ENCODE data around the gene CYP2W1.
"Not testable (repeated sequence)": the region's sequence is repeated elsewhere in the genome, so short reads cannot be mapped to it uniquely, and the experiment has no call there.

The CYP2W1 gene

GRCh38 chr7:952548-953441 lies 30.2 kb upstream of the CYP2W1 start:
- DNase-seq: no peak

GRCh38 chr7:953547-954327 lies 29.2 kb upstream of the CYP2W1 start:
- DNase-seq: peak; percentile 83 to 91 (median 87)

GRCh38 chr7:954330-955238 lies 28.4 kb upstream of the CYP2W1 start, which contains the start of gene ADAP1:
Gene ADAP1, minus strand, starts transcription at chr7:954680. Its CDS starts 203 bp downstream, at chr7:954477.
- DNase-seq: peak; percentile 84 to 96 (median 93)

GRCh38 chr7:956031-956430 lies 26.9 kb upstream of the CYP2W1 start:
- no peak for DNase-seq

GRCh38 chr7:957418-958220 lies 25.4 kb upstream of the CYP2W1 start:
- DNase-seq: peak; percentile 84 to 88 (median 87)

GRCh38 chr7:958221-959200 lies 24.5 kb upstream of the CYP2W1 start:
- DNase-seq: no peak

- DNase-seq: no peak
Observed at GRCh38 chr7:959271-959670, 23.7 kb upstream of the CYP2W1 start.

GRCh38 chr7:959740-960139 lies 23.2 kb upstream of the CYP2W1 start:
- not testable (repeated sequence) for DNase-seq

GRCh38 chr7:960269-960871 lies 22.6 kb upstream of the CYP2W1 start:
- no peak for DNase-seq

GRCh38 chr7:960972-961371 lies 22.0 kb upstream of the CYP2W1 start:
- DNase-seq: not testable (repeated sequence)

GRCh38 chr7:961546-962400 lies 21.2 kb upstream of the CYP2W1 start:
- DNase-seq: no peak

- no peak for DNase-seq
Observed at GRCh38 chr7:962401-963081, 20.4 kb upstream of the CYP2W1 start.

GRCh38 chr7:963236-964078 lies 19.5 kb upstream of the CYP2W1 start:
- no peak for DNase-seq

GRCh38 chr7:964401-965231 lies 18.4 kb upstream of the CYP2W1 start:
- DNase-seq: peak; percentile 47 to 63 (median 51)

GRCh38 chr7:966291-967069 lies 16.5 kb upstream of the CYP2W1 start:
- no peak for DNase-seq

Data from suppressor macrophage treated with lipopolysaccharide for 1 hour (primary cell).